GM12875 (cell line): ENCODE results near the gene MYL6B.

Experiments
- H3K4me3 ChIP-seq: one replicate; pipeline ENCODE4 v1.5.1; 2011; ENCODE audit warnings: low read depth, low read length, control low read depth
- CTCF ChIP-seq: IDR thresholded peaks from 2 replicates; pipeline ENCODE4 v1.5.1; 2011; ENCODE audit warnings: low read depth, mild to moderate bottlenecking, control low read depth, inconsistent platforms, low read length, moderate library complexity, borderline replicate concordance; ENCODE audit not compliant: insufficient read depth

The MYL6B gene

GRCh38 chr12:56107242-56107641 is 45.1 kb upstream of the MYL6B start:
- no peak overlapping the region for H3K4me3 ChIP-seq

GRCh38 chr12:56110571-56110970 is 41.8 kb upstream of the MYL6B start:
- no peak for TF ChIP-seq CTCF
- no peak overlapping the region for H3K4me3 ChIP-seq

More at GRCh38 chr12:56107242-56107641, 45.1 kb upstream of the MYL6B start:
- TF ChIP-seq CTCF: no peak

GRCh38 chr12:56114084-56114483 is 38.3 kb upstream of the MYL6B start:
- TF ChIP-seq CTCF: no peak

GRCh38 chr12:56115329-56115728 is 37.1 kb upstream of the MYL6B start:
- TF ChIP-seq CTCF: no peak

More at GRCh38 chr12:56114084-56114483, 38.3 kb upstream of the MYL6B start:
- no peak overlapping the region for H3K4me3 ChIP-seq

GRCh38 chr12:56116267-56117081 is 35.9 kb upstream of the MYL6B start, which contains the start of gene RPL41:
Gene RPL41, plus strand, starts transcription at chr12:56116633.
- TF ChIP-seq CTCF: no peak
- H3K4me3 ChIP-seq: peak within 1 kb of the TSS; percentile 78

More at GRCh38 chr12:56115329-56115728, 37.1 kb upstream of the MYL6B start:
- H3K4me3 ChIP-seq: peak overlapping the region; percentile 78

- peak overlapping the region; percentile 78 for H3K4me3 ChIP-seq
Observed at GRCh38 chr12:56117082-56117706, 35.2 kb upstream of the MYL6B start.

- peak within 1 kb of the TSS; percentile 78 for H3K4me3 ChIP-seq
- TF ChIP-seq CTCF: peak; percentile 47
Observed at GRCh38 chr12:56117778-56118687, 34.4 kb upstream of the MYL6B start, which contains the start of gene ZC3H10. Gene ZC3H10, plus strand, starts transcription at chr12:56118266. Its CDS starts 2,297 bp downstream, at chr12:56120563.
